Smooth muscle cell of the brain vasculature (primary cell): Measurements from ENCODE around the gene ATOH8.
A peak's percentile ranks its signal among the peaks of the same experiment; 100 is the strongest.

Experiments
- DNase-seq: peaks from one replicate; pipeline ENCODE4 v3.0.0-alpha.2; 2012; ENCODE audit warnings: low read depth, low spot score

ATOH8 gene

GRCh38 chr2:85801871-85802270, 48.1 kb downstream of the ATOH8 start:
- no peak for DNase-seq

- no peak for DNase-seq
These were observed 48.7 kb downstream of the ATOH8 start for GRCh38 chr2:85802354-85803103.

- no peak for DNase-seq
These were observed 50.1 kb downstream of the ATOH8 start for GRCh38 chr2:85803704-85804425.

GRCh38 chr2:85804583-85804982, 50.8 kb downstream of the ATOH8 start:
- DNase-seq = no peak

GRCh38 chr2:85806358-85807118, 52.7 kb downstream of the ATOH8 start:
- DNase-seq = no peak

GRCh38 chr2:85807756-85808155, 54.0 kb downstream of the ATOH8 start:
- DNase-seq = no peak

- DNase-seq = no peak
These were observed 56.8 kb downstream of the ATOH8 start for GRCh38 chr2:85810371-85811179.

- DNase-seq = no peak
These were observed 57.6 kb downstream of the ATOH8 start for GRCh38 chr2:85811180-85812093.

- no peak for DNase-seq
These were observed 58.4 kb downstream of the ATOH8 start for GRCh38 chr2:85812094-85812735.

- no peak for DNase-seq
These were observed 59.6 kb downstream of the ATOH8 start for GRCh38 chr2:85813211-85813981.

GRCh38 chr2:85813982-85814801, 60.4 kb downstream of the ATOH8 start:
- peak; percentile 73 for DNase-seq

GRCh38 chr2:85814802-85815550, 61.2 kb downstream of the ATOH8 start:
- no peak for DNase-seq

GRCh38 chr2:85819811-85820510, 66.2 kb downstream of the ATOH8 start:
- DNase-seq = no peak

GRCh38 chr2:85822766-85823165, 69.0 kb downstream of the ATOH8 start:
- DNase-seq = no peak

- DNase-seq = no peak
These were observed 70.2 kb downstream of the ATOH8 start for GRCh38 chr2:85823951-85824350.

- DNase-seq = no peak
These were observed 73.4 kb downstream of the ATOH8 start for GRCh38 chr2:85826990-85827878.
